Lower leg skin (tissue), 4 donors: ENCODE results near the gene OTX1. TPM values are rescaled to one million over a fixed set of nuclear protein-coding genes. Genes with fewer than 3 reads are reported as not detected.
"Not testable (repeated sequence)": the region's sequence is repeated elsewhere in the genome, so short reads cannot be mapped to it uniquely, and the experiment has no call there.

Source experiments
- DNase-seq, 2 donors: peaks; one replicate each; pipeline ENCODE4 v3.0.0-alpha.2; 2019; ENCODE audit warnings: low spot score in 2 of 2
- H3K4me3 ChIP-seq: fragments of 200-600 bp; sonication (generic); 2 replicates; pipeline ENCODE4 v1.5.1; 2017; ENCODE audit warnings: mild to moderate bottlenecking, low read depth; ENCODE audit not compliant: poor library complexity, severe bottlenecking
- POLR2A ChIP-seq, 2 donors: fragments of 450-650 bp; IDR thresholded peaks; one replicate each; pipeline ENCODE4 v1.6.1; 2016 to 2017; ENCODE audit warnings: antibody characterized with exemption in 2 of 2, mild to moderate bottlenecking in 1 of 2, moderate library complexity in 1 of 2
- WGBS, 2 donors: methylation state at CpG; one replicate each; pipeline ENCODE4 v1.1.5; 2018; 5-methylcytosine and 5-hydroxymethylcytosine counted together
- intact Hi-C: fragments of 100-400 bp; cut with DNase I; formaldehyde crosslinking; loops from one replicate; pipeline ENCODE4 v1.15.0; 2023; ENCODE audit warnings: low total_unique reads
- total RNA-seq, 4 donors: library from RNA; depleted of rRNA; stranded (reverse); fragments of >200 nt; gene quantifications; one replicate each; pipeline ENCODE4 v1.1.0, GENCODE V29; 2016
- TF ChIP-seq, protein P1 (sequence below), 3 donors: fragments of 450-650 bp; IDR thresholded peaks; one replicate each; pipeline ENCODE4 v1.5.1; 2016; ENCODE audit warnings: antibody characterized with exemption in 3 of 3, mild to moderate bottlenecking in 3 of 3, moderate library complexity in 2 of 3

OTX1 gene
- total RNA-seq, 4 donors from 2014 or later: 5.3 to 9.2 (median 8.0) TPM

- no peak overlapping the region for H3K4me3 ChIP-seq
- intact Hi-C loops: no loop called here
- TF ChIP-seq, protein P1, sequence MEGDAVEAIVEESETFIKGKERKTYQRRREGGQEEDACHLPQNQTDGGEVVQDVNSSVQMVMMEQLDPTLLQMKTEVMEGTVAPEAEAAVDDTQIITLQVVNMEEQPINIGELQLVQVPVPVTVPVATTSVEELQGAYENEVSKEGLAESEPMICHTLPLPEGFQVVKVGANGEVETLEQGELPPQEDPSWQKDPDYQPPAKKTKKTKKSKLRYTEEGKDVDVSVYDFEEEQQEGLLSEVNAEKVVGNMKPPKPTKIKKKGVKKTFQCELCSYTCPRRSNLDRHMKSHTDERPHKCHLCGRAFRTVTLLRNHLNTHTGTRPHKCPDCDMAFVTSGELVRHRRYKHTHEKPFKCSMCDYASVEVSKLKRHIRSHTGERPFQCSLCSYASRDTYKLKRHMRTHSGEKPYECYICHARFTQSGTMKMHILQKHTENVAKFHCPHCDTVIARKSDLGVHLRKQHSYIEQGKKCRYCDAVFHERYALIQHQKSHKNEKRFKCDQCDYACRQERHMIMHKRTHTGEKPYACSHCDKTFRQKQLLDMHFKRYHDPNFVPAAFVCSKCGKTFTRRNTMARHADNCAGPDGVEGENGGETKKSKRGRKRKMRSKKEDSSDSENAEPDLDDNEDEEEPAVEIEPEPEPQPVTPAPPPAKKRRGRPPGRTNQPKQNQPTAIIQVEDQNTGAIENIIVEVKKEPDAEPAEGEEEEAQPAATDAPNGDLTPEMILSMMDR (IDR thresholded peaks at IDR 0.05): no peak
- TF ChIP-seq POLR2A (IDR thresholded peaks at IDR 0.05): no peak
- WGBS, 2 donors: 84% methylated on average over 4 of the region's 4 CpGs
- no peak for DNase-seq
Measured at GRCh38 chr2:63064661-63065060, 14.0 kb downstream of the OTX1 start.

DNA sequence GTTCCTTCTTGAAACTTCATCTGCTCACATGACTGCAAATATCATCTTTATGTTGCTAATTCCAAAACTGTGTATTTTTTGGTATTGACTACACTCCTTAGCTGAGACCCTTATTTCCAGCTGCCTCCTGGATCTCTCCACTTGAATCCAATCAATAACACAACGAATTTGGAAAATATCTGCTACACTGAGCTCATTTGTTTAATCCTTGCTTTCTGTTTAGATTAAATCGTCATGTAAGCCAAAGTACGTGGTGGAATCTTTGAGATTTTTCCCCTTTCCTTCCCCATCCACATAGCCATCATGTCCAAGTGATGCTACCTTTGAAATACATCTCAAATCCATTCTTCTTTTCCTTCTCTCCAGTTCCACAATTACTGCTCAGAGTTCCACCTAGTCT lies 15.6 kb downstream of the OTX1 start:
- intact Hi-C loops: no loop called here
- DNase-seq: no peak
- WGBS, 2 donors: 69 to 74% methylated on average over 3 of the region's 3 CpGs
- no peak overlapping the region for H3K4me3 ChIP-seq
- no peak for TF ChIP-seq POLR2A (IDR thresholded peaks at IDR 0.05)
- TF ChIP-seq, protein P1 (IDR thresholded peaks at IDR 0.05): no peak

DNA sequence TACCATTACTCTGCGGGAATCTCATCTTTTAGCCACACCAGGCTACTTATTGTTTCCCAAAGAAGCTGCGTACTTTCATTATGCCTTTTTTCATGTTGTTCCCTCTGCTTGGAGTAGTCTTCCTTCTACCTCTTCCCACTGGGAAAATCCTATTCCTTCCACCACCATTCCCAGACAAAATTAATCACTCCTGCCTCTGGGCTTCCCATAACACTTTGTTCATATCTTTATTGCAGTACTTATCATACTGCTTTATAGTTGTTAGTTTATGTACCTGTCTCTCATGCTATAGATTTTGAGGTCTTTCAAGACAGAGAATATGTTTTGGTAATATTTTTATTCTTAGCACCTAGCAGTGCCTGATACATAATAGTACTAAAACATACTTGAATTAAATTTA lies 16.2 kb downstream of the OTX1 start:
- no peak overlapping the region for H3K4me3 ChIP-seq
- 83 to 89% methylated on average over 2 of the region's 2 CpGs for WGBS, 2 donors
- intact Hi-C loops: no loop called here
- DNase-seq: no peak
- TF ChIP-seq, protein P1 (IDR thresholded peaks at IDR 0.05): no peak
- no peak for TF ChIP-seq POLR2A (IDR thresholded peaks at IDR 0.05)

DNA sequence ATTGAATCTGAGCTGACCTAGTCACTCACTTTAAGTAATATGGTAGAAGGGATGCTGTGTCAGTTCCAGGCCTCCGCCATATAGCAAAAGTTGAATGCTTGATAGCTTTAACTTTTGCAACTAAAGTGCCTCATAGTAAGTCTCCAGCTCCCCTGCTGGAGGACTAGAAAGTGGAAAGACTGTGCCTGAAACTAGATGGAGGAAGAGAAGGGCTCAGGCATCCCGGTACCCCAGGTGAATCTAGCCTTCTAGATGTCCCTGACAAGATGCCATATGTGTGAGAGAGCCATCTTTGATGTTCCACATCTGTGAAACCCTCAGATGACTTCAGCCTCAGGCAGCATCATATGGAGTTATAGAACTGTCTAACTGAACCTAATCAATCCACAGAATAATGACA lies 21.0 kb downstream of the OTX1 start:
- intact Hi-C loops: no loop called here
- no peak overlapping the region for H3K4me3 ChIP-seq
- TF ChIP-seq POLR2A (IDR thresholded peaks at IDR 0.05): no peak
- TF ChIP-seq, protein P1 (IDR thresholded peaks at IDR 0.05): no peak
- 77 to 89% methylated on average over 2 of the region's 2 CpGs for WGBS, 2 donors
- no peak for DNase-seq

- TF ChIP-seq POLR2A (IDR thresholded peaks at IDR 0.05): no peak
- TF ChIP-seq, protein P1 (IDR thresholded peaks at IDR 0.05): no peak
- no peak overlapping the region for H3K4me3 ChIP-seq
- WGBS, 2 donors: 82 to 89% methylated on average over 3 of the region's 3 CpGs
- intact Hi-C loops: no loop called here
- DNase-seq: no peak
Measured at GRCh38 chr2:63073994-63074393, 23.4 kb downstream of the OTX1 start.

DNA sequence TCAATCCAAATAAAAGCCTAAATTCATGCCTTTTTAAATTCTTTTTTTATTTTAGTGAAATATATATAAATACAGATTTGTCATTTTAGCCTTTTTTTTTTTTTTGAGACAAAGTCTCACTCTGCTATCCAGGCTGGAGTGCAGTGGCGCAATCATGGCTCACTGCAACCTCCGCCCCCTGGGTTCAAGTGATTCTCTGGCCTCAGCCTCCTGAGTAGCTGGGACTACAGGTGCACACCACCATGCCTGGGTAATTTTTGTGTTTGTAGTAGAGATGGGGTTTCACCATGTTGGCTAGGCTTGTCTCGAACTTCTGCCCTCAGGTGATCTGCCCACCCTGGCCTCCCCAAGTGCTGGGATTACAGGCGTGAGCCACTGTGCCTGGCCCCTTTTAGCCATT lies 23.8 kb downstream of the OTX1 start:
- WGBS, 2 donors: 89 to 91% methylated on average over 4 of the region's 4 CpGs
- DNase-seq, intact Hi-C loops, H3K4me3 ChIP-seq: not testable (repeated sequence)
